A549 (cell line): ENCODE results near the gene TRIM25. TPM values are rescaled to one million over a fixed set of nuclear protein-coding genes. Genes with fewer than 3 reads are reported as not detected.

Experiments
- ATAC-seq, 2 experiments: fragments of 200-7000 bp in 1 of 2; fragments of >200 bp in 1 of 2; cut with Nextera tagmentation in 1 of 2; cut with Tn5 transposase in 1 of 2; 3 replicates each; pipeline versions ENCODE4 v1.8.0 to v1.9.1; 2018 to 2020; ENCODE audit warnings: mild to moderate bottlenecking in 1 of 2, moderate library complexity in 1 of 2
- CTCF ChIA-PET: fragments of 300-600 bp; sonication (Branson Sonifier 250); formaldehyde crosslinking; extraction: SDS; loops from one replicate; lab custom pipeline; 2021; ENCODE audit warnings: antibody characterized with exemption, inconsistent platforms; lab: Yijun Ruan, JAX
- POLR2A ChIA-PET: fragments of 350-600 bp; formaldehyde crosslinking; extraction: SDS; loops from one replicate; lab custom pipeline; 2021; ENCODE audit warnings: antibody characterized with exemption, inconsistent platforms; lab: Yijun Ruan, JAX
- DNase-seq, 2 experiments: peaks; one replicate each; pipeline versions ENCODE4 v3.0.0 to v3.0.0-alpha.2; 2011 to 2016; ENCODE audit warnings: low read depth in 1 of 2, low spot score in 1 of 2
- FAIRE-seq: peaks from 2 replicates; lab custom pipeline; 2011; peaks lifted over from hg19 to GRCh38; lab: Jason Lieb, UNC
- H3K27ac ChIP-seq, 2 experiments: fragments of >200 bp; sonication (Bioruptor Twin); formaldehyde crosslinking; 3 replicates each; pipeline ENCODE4 v1.5.1; 2016 to 2017
- H3K4me1 ChIP-seq: fragments of >200 bp; sonication (Bioruptor Twin); formaldehyde crosslinking; 3 replicates; pipeline ENCODE4 v1.6.1; 2016
- H3K4me2 ChIP-seq: fragments of >200 bp; sonication (Bioruptor Twin); formaldehyde crosslinking; 3 replicates; pipeline ENCODE4 v1.6.1; 2016
- H3K4me3 ChIP-seq: fragments of >200 bp; sonication (Bioruptor Twin); formaldehyde crosslinking; 3 replicates; pipeline ENCODE4 v1.5.1; 2016
- H3K9me3 ChIP-seq: fragments of >200 bp; sonication (Bioruptor Twin); formaldehyde crosslinking; 3 replicates; pipeline ENCODE4 v1.6.1; 2016
- ATOH8 ChIP-seq: fragments of 250-450 bp; sonication (Bioruptor Pico); IDR thresholded peaks from 2 replicates; pipeline ENCODE4 v1.5.0; 2020; ENCODE audit warnings: low read depth, mild to moderate bottlenecking, moderate library complexity
- CBX2 ChIP-seq: fragments of 200-600 bp; sonication (generic); IDR thresholded peaks from 2 replicates; pipeline ENCODE4 v1.6.1; 2016; ENCODE audit warnings: low read depth, mild to moderate bottlenecking, borderline replicate concordance
- CHD2 ChIP-seq: fragments of 150-350 bp; IDR thresholded peaks from 2 replicates; pipeline ENCODE4 v1.6.1; 2014; ENCODE audit warnings: low read length; ENCODE audit not compliant: partially characterized antibody
- CHD4 ChIP-seq: fragments of 200-600 bp; sonication (generic); IDR thresholded peaks from 2 replicates; pipeline ENCODE4 v1.6.1; 2016; ENCODE audit warnings: antibody characterized with exemption, mild to moderate bottlenecking, borderline replicate concordance
- CTCF ChIP-seq: fragments of >200 bp; sonication (Bioruptor Twin); formaldehyde crosslinking; IDR thresholded peaks from 3 replicates; pipeline ENCODE4 v1.5.1; 2016
- EHF ChIP-seq: fragments of 250-450 bp; sonication (Bioruptor Pico); IDR thresholded peaks from 2 replicates; pipeline ENCODE4 v1.5.0; 2020; ENCODE audit warnings: mild to moderate bottlenecking
- ELK1 ChIP-seq: fragments of 150-350 bp; IDR thresholded peaks from 2 replicates; pipeline ENCODE4 v1.6.1; 2014; ENCODE audit warnings: low read depth, mild to moderate bottlenecking, low read length
- EP300 ChIP-seq, 2 experiments: fragments of >200 bp; sonication (Bioruptor Twin); formaldehyde crosslinking; IDR thresholded peaks; 2 replicates in 1 of 2; 3 replicates in 1 of 2; pipeline ENCODE4 v1.6.1; 2016 to 2017
- ESRRA ChIP-seq: fragments of 150-350 bp; IDR thresholded peaks from 2 replicates; pipeline ENCODE4 v1.6.1; 2014; ENCODE audit warnings: mild to moderate bottlenecking, low read length, borderline replicate concordance
- FOXS1 ChIP-seq: fragments of 250-450 bp; sonication (Bioruptor Pico); IDR thresholded peaks from 2 replicates; pipeline ENCODE4 v1.5.0; 2020; ENCODE audit warnings: mild to moderate bottlenecking, moderate library complexity
- HDAC2 ChIP-seq: fragments of 200-600 bp; sonication (generic); IDR thresholded peaks from 2 replicates; pipeline ENCODE4 v1.6.1; 2016
- HES2 ChIP-seq: fragments of >200 bp; sonication (Bioruptor Twin); formaldehyde crosslinking; IDR thresholded peaks from 2 replicates; pipeline ENCODE4 v1.6.1; 2016
- HOXB5 ChIP-seq: fragments of 250-450 bp; sonication (Bioruptor Pico); IDR thresholded peaks from 2 replicates; pipeline ENCODE4 v1.5.0; 2020; ENCODE audit warnings: mild to moderate bottlenecking, moderate library complexity
- JUNB ChIP-seq: fragments of >200 bp; sonication (Bioruptor Twin); formaldehyde crosslinking; IDR thresholded peaks from 2 replicates; pipeline ENCODE4 v1.6.1; 2016
- KDM5A ChIP-seq: fragments of 200-600 bp; sonication (generic); IDR thresholded peaks from 2 replicates; pipeline ENCODE4 v1.6.1; 2016; ENCODE audit warnings: antibody characterized with exemption, mild to moderate bottlenecking
- MAFK ChIP-seq: fragments of 450-650 bp; IDR thresholded peaks from 2 replicates; pipeline ENCODE4 v1.6.1; 2014; ENCODE audit not compliant: partially characterized antibody
- MAX ChIP-seq: IDR thresholded peaks from 2 replicates; pipeline ENCODE4 v1.6.1; 2012
- MAZ ChIP-seq: fragments of 150-350 bp; IDR thresholded peaks from 2 replicates; pipeline ENCODE4 v1.6.1; 2014; ENCODE audit warnings: antibody characterized with exemption, low read depth, low read length, borderline replicate concordance
- NFE2L2 ChIP-seq: fragments of 150-350 bp; conservative IDR thresholded peaks from 2 replicates; pipeline ENCODE4 v1.6.1; 2014; ENCODE audit warnings: low read length
- NPAS2 ChIP-seq: fragments of 250-450 bp; sonication (Bioruptor Pico); IDR thresholded peaks from 2 replicates; pipeline ENCODE4 v1.8.0; 2022; ENCODE audit warnings: mild to moderate bottlenecking, moderate library complexity, borderline replicate concordance
- NR3C1 ChIP-seq: fragments of >200 bp; sonication (Bioruptor Twin); formaldehyde crosslinking; IDR thresholded peaks from 3 replicates; pipeline ENCODE4 v1.6.1; 2017
- PBX3 ChIP-seq: IDR thresholded peaks from 2 replicates; pipeline ENCODE4 v1.6.1; 2012
- RAD21 ChIP-seq, 2 experiments: fragments of >200 bp in 1 of 2; sonication (Bioruptor Twin) in 1 of 2; formaldehyde crosslinking in 1 of 2; IDR thresholded peaks in 1 of 2; conservative IDR thresholded peaks in 1 of 2; 2 replicates in 1 of 2; 3 replicates in 1 of 2; pipeline ENCODE4 v1.6.1; 2012 to 2018; ENCODE audit warnings: inconsistent platforms in 1 of 2
- RCOR1 ChIP-seq: fragments of 150-350 bp; IDR thresholded peaks from 2 replicates; pipeline ENCODE4 v1.6.1; 2014; ENCODE audit warnings: antibody characterized with exemption, low read length, low read depth
- RNF2 ChIP-seq: fragments of 200-600 bp; sonication (generic); IDR thresholded peaks from 2 replicates; pipeline ENCODE4 v1.6.1; 2016; ENCODE audit warnings: low read depth, mild to moderate bottlenecking, antibody characterized with exemption, moderate library complexity, borderline replicate concordance
- TP53 ChIP-seq: fragments of 250-450 bp; sonication (Bioruptor Pico); IDR thresholded peaks from 2 replicates; pipeline ENCODE4 v1.5.0; 2021; ENCODE audit warnings: mild to moderate bottlenecking, moderate library complexity
- ZNF302 ChIP-seq: fragments of 250-450 bp; sonication (Bioruptor Pico); IDR thresholded peaks from 2 replicates; pipeline ENCODE4 v1.9.0; 2021; ENCODE audit warnings: inconsistent platforms, mild to moderate bottlenecking, moderate library complexity
- WGBS: methylation state at CpG from one replicate; pipeline ENCODE4 v1.1.6; 2017; ENCODE audit errors: missing lambda C conversion rate; 5-methylcytosine and 5-hydroxymethylcytosine counted together
- polyA plus RNA-seq, 4 experiments: library from polyadenylated mRNA; depleted of rRNA in 3 of 4; stranded (reverse); fragments of >200 nt; fragmentation: RNase III in 1 of 4; extraction: RNeasy Plus Mini Kit Qiagen cat#74134 plus additional on column Dnase treatment in 1 of 4; gene quantifications; 2 replicates in 3 of 4; 3 replicates in 1 of 4; pipeline ENCODE4 v1.2.3, GENCODE V29; 2011 to 2017

The TRIM25 gene
- polyA plus RNA-seq, 2 of the 4 experiments (the other 2 are of a cell fraction), result 38.3 to 65.4 TPM

GRCh38 chr17:56894859-56895455 is 18.9 kb downstream of the TRIM25 start (continued):
- TF ChIP-seq RCOR1 (no peak), JUNB (no peak), HOXB5 (CRISPR knock-in tag) (no peak), CBX2 (no peak), HDAC2 (no peak), RNF2 (no peak)

- no peak overlapping the region for H3K27ac ChIP-seq
- no peak overlapping the region for H3K4me3 ChIP-seq
- peaks cover 20% of the 10 kb centered on the region for H3K4me1 ChIP-seq
- POLR2A ChIA-PET, result interaction anchor here (1.9 kb wide), 1 partner anchor 20 kb away, joined by 16 read pairs; the partner anchor contains the start of gene TRIM25
- CTCF ChIA-PET, result interaction anchor here (0.7 to 3.2 kb wide), 10 partner anchors 10 to 134 kb away, joined by 3 to 12 read pairs (median 5); no protein-coding TSS in a partner anchor
- H3K4me2 ChIP-seq, result no peak overlapping the region
- no peak for FAIRE-seq
- ATAC-seq, result no peak
- 89% methylated on average over 7 of the region's 7 CpGs for WGBS
- H3K9me3 ChIP-seq, result peaks cover 4% of the 10 kb centered on the region
- DNase-seq, result no peak
- TF ChIP-seq CHD4 (no peak), NFE2L2 (no peak), ELK1 (no peak), CBX2 (no peak), RCOR1 (no peak)
- TF ChIP-seq, all 56 proteins: peak for 0
These were observed 20.3 kb downstream of the TRIM25 start for GRCh38 chr17:56893503-56893902.

GRCh38 chr17:56892333-56892732 is 21.5 kb downstream of the TRIM25 start:
- H3K4me3 ChIP-seq, result no peak overlapping the region
- ChIA-PET CTCF (interaction anchor here (2.7 to 3.2 kb wide), 2 partner anchors 12 to 17 kb away, joined by 10 to 12 read pairs; no protein-coding TSS in a partner anchor), POLR2A (no interaction called here)
- H3K4me2 ChIP-seq, result no peak overlapping the region
- no peak for ATAC-seq
- FAIRE-seq, result no peak
- no peak for DNase-seq
- no peak overlapping the region for H3K27ac ChIP-seq
- H3K4me1 ChIP-seq, result peaks cover 12% of the 10 kb centered on the region
- H3K9me3 ChIP-seq, result peaks cover 16% of the 10 kb centered on the region
- whole genome bisulfite sequencing, result 97% methylated on average over 1 of the region's 1 CpG
- no peak for TF ChIP-seq ESRRA
- TF ChIP-seq PBX3, result no peak
- no peak for TF ChIP-seq KDM5A
- TF ChIP-seq FOXS1, result no peak
- TF ChIP-seq NFE2L2, result no peak
- no peak for TF ChIP-seq ATOH8 (CRISPR knock-in tag)
- no peak for TF ChIP-seq MAX

- ChIA-PET CTCF (interaction anchor here (0.9 to 4.8 kb wide), 5 partner anchors 13 to 72 kb away, joined by 3 to 23 read pairs (median 10); no protein-coding TSS in a partner anchor), POLR2A (no interaction called here)
- ATAC-seq, result peak in 1 of 2 experiments; percentile 57; a peak in 3 of 6 replicates
- H3K27ac ChIP-seq, result no peak overlapping the region
- peaks cover 16% of the 10 kb centered on the region for H3K9me3 ChIP-seq
- DNase-seq, result peak in 1 of 2 experiments; percentile 30
- WGBS, result 93% methylated on average over 16 of the region's 16 CpGs
- peaks cover 6% of the 10 kb centered on the region for H3K4me1 ChIP-seq
- H3K4me3 ChIP-seq, result no peak overlapping the region
- no peak for FAIRE-seq
- no peak overlapping the region for H3K4me2 ChIP-seq
- TF ChIP-seq EHF (CRISPR knock-in tag), result no peak
- no peak for TF ChIP-seq TP53 (CRISPR knock-in tag)
- TF ChIP-seq JUNB, result no peak
- TF ChIP-seq MAFK, result no peak
- TF ChIP-seq NR3C1, result no peak
- no peak for TF ChIP-seq ZNF302
- TF ChIP-seq CTCF, result 0 out of 3 replicates have a peak, but pooled peaks have one; percentile 22
- no peak for TF ChIP-seq RAD21 (conservative IDR thresholded peaks at IDR 0.05 in 1 of 2, IDR thresholded peaks at IDR 0.05 in 1 of 2)
- TF ChIP-seq CHD2, result no peak
- TF ChIP-seq KDM5A, result no peak
- no peak for TF ChIP-seq HDAC2
- no peak for TF ChIP-seq MAZ
- no peak for TF ChIP-seq NPAS2 (CRISPR knock-in tag)
- no peak for TF ChIP-seq HES2
- TF ChIP-seq EP300 (IDR thresholded peaks at IDR 0.05), result no peak
These were observed 22.1 kb downstream of the TRIM25 start for GRCh38 chr17:56891751-56892150.
